Sciatic nerve (tissue), 2 donors: ENCODE results near the gene NKAIN4. TPM values are rescaled to one million over a fixed set of nuclear protein-coding genes. Genes with fewer than 3 reads are reported as not detected.
"Not testable (repeated sequence)": the region's sequence is repeated elsewhere in the genome, so short reads cannot be mapped to it uniquely, and the experiment has no call there.

Source experiments
- ATAC-seq: fragments of 200-7000 bp; cut with Tn5 transposase; one replicate; pipeline ENCODE4 v1.9.1; 2020; ENCODE audit warnings: mild to moderate bottlenecking, moderate library complexity
- DNase-seq: peaks from one replicate; pipeline ENCODE4 v3.0.0-alpha.2; 2020; ENCODE audit warnings: low spot score
- intact Hi-C: fragments of 100-400 bp; cut with DNase I; formaldehyde crosslinking; loops from one replicate; pipeline ENCODE4 v1.14.2; 2022
- total RNA-seq: library from RNA; stranded (reverse); fragmentation: NEBNext Ultra II Directional; extraction: Animal tissue kit (Norgen Biotek cat#: 25700); gene quantifications from one replicate; pipeline ENCODE4 v1.2.1, GENCODE V29; 2021
- donor health status: DM: no; HTN: no; CAD: no.
- donor health status: DM: no; HTN: no; CAD: no.

The NKAIN4 gene
- total RNA-seq, 1 donor from 2014 or later = 3.0 TPM

GRCh38 chr20:63226042-63226943 lies 28.0 kb downstream of the NKAIN4 start:
- no peak for DNase-seq
- intact Hi-C loops = no loop called here
- ATAC-seq = no peak

GRCh38 chr20:63225082-63225454 lies 29.2 kb downstream of the NKAIN4 start:
- DNase-seq (no peak), ATAC-seq (no peak)
- intact Hi-C loops = no loop called here

DNA sequence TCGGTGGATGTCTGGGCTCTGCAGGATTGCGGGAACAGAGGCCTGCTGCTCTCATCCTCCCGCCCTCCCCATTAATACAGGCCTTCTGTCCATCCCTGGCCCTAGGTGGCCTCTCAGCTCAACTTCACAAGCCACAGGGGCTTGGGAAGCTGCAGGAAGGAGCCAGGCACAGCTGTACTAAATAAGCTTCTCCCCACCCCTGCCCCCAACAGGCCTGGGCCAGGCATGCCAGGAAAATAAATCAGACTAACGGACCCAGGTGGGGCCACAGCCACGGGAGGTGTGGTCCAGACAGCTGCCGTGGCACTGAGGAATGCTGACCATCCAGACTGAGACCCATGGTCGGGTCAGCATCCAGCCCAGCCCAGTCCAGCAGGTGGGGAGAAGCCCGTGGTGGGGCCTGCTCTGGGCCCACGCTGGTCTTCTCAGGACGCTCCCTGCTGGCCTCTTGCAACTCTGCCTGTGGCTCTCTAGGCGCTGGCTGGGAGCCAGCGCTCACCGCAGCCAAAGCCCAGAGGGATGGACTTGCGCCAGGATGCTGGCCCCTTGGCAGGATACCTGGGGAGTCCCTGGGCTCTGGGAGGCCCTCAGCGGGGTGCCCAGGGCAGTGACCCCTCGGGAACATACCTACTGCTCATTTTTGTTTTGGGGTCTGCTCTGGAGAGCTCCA lies 29.7 kb downstream of the NKAIN4 start:
- ATAC-seq (peak; percentile 65), DNase-seq (no peak)
- intact Hi-C loops = no loop called here

DNA sequence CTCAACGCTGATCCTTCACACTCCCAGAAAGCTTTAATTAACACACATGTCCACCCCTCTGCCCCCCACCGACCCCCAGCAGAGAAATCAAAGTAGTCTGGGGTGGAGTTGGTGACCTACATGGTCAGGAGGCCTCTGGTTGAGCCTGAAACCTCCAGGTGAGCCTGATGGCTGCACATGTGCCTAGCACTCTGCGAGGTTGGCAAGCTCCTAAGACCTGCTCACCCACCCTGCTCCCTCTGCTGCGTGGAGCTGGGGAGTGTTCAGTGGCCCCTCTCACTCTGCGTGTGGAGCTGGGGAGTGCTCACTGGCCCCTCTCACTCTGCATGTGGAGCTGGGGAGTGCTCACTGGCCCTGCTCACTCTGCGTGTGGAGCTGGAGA lies 30.4 kb downstream of the NKAIN4 start:
- ATAC-seq = no peak
- intact Hi-C loops = no loop called here
- DNase-seq = no peak

- DNase-seq = no peak
- ATAC-seq = no peak
- intact Hi-C loops = no loop called here
Observed at GRCh38 chr20:63223121-63223825, 31.0 kb downstream of the NKAIN4 start.

GRCh38 chr20:63222541-63222940 lies 31.7 kb downstream of the NKAIN4 start:
- DNase-seq (no peak), ATAC-seq (no peak)
- intact Hi-C loops = no loop called here

- intact Hi-C loops, ATAC-seq, DNase-seq: not testable (repeated sequence)
Observed at GRCh38 chr20:63221400-63222053, 32.7 kb downstream of the NKAIN4 start.

DNA sequence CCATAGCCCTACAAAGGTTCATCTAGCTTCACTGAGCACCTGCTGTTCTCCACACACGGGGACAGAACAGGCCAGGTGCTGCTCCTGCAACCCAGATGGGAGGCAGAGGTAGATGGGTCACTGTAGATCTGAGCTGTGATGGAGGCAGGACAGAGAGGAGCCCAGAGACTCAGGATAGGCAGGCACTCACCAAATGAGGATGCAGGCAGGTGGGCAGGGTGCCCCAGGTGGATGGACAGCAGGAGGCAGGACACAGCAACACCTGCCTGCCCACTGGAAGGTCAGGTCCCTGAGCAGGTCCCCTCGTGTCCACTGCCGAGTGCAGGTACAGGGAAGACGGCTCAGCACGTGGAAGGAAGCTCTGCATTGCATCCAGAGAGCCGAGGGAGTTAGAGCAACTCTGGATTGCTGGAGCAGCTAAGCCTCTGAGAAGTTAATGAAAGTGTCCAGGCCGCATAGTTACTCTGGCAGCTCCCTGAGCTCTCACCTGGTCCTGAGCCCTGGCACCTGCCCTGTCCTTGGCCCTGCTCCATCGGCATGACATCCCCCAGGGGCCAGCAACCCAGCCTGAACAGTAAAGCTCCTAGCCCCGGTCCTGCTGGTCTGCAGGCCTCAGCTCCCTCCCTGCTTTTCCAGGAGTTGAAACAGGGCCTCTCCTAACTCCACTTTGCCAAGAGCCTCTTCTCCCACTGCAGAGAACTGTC lies 33.4 kb downstream of the NKAIN4 start:
- no peak for DNase-seq
- intact Hi-C loops = no loop called here
- ATAC-seq = no peak

DNA sequence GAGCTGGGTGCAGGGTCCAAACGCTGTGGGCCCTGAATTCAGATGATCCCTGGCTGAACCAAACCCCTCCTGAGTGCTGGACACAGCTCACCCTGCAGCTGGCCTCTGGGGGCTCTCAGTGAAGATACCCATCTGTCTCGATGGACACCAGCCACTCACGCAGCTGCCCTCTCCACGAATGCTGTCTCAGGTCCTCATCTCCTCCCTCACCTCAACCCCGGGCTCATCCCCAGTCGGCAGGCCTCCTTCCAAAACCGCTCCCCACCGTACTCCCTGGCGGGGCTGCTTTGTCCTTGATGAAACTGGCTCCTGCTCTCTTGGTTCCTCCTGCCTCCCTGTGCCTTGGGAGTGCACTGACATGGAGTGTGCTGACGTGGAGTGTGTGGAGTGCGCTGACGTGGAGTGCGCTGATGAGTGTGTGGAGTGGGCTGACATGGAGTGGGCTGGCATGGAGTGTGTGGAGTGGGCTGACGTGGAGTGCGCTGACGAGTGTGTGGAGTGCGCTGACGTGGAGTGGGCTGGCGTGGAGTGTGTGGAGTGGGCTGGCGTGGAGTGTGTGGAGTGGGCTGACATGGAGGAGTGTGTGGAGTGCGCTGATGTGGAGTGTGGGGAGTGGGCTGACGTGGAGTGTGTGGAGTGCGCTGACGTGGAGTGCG lies 34.3 kb downstream of the NKAIN4 start:
- no peak for ATAC-seq
- no peak for DNase-seq
- intact Hi-C loops = no loop called here

- intact Hi-C loops = no loop called here
- DNase-seq (no peak), ATAC-seq (no peak)
Observed at GRCh38 chr20:63219447-63219821, 34.8 kb downstream of the NKAIN4 start.

DNA sequence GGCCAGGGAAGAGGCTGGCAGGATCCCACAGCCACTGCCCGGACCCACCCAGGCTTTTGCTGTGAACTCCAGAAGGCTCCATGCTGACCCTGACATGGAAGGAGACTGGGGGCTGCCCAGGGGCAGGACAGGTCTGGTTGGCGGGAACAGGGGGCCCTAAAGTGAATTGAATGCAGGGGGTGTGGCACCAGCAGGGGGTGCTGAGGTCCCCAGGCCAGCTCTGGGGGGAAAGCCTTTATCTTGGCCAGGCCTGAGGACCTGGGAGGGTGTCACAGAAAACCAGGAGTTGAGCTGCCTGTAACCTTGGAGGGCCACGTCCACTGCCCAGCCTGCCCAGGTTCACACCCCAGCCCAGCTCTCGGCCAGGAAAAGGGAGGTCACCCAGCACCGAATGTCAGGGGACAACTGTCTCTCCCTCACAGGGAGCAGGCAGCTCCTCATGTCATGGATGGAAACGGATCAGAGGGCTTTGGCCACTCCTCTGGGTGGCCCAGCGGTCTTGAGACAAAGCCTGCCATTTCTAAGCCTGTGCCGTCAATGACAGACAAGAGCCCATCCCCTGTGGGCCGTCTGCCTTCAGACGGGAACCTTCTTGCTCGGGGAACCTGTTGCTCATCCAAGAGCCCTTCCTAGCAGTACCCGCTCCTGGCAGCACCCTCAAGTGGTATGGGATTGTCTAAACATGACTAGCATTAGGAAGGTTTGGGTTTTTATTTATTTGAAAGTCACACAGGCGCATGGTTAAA lies 35.4 kb downstream of the NKAIN4 start:
- ATAC-seq (no peak), DNase-seq (no peak)
- intact Hi-C loops = no loop called here

DNA sequence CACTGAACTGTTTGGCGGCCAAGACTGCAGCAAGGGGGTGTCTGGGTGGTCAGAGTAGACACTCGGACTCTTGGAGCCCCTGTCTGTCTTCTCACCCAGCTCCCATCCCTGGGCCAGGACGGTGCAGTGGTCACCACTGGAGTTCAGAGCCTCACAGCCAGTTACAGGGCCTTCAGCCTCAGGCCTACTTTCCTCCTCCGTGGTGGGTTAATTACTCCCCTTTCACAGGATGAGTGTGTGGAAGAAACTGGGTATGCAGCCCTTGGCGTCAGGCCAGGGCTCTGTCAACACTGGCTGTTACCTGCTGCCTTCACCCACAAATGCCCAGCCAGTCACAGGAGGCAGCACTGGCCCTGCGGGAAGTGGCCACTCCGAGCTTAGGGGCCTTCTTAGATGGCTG lies 36.6 kb downstream of the NKAIN4 start:
- no peak for DNase-seq
- intact Hi-C loops = no loop called here
- no peak for ATAC-seq

- intact Hi-C loops = no loop called here
- ATAC-seq (no peak), DNase-seq (no peak)
Observed at GRCh38 chr20:63216849-63217471, 37.3 kb downstream of the NKAIN4 start.

DNA sequence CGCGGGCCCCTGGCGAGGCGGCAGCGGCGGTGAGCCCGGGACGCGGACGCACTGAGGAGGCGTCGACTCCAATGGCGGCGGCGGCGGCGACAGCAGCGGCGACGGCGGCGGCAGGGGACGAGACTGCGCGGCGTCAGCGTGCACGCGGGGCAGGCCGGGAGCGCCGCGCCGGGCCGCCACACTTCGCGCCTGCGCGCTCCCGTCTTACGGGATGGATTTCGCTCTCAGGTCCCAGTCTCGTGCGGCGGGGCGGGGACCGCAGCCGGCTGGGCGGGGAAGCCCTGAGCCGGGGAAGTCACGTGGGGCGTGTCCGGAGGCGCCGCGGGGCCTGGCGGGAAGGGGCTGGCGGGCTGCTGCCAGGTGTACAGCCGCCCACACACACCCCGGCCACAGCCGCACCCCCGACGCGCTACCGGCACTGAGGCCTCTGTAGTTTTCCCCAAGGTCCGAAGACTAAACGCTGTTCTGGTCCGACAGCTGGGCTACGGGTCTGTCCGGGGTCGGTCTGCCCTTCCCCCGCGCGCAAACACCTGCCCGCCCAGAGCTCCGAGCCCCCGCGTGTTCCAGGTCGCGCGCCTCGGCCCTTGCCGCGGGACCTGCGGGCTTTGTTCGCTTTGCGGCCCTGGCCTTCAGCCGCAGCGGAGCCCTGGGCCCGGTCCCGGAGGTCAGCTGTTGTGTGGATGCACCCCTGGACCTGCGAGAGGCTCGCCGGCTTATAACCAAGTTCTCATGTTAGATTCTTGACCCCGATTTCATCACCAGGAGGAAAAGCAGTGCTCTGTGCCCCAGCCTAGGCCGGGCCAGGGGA lies 38.0 kb downstream of the NKAIN4 start, which contains the start of gene YTHDF1:
YTHDF1 (minus strand) TSS at position 91 of the 808 bp plus-strand sequence. CDS start 239 bp downstream, outside the sequence.
- intact Hi-C loops = no loop called here
- peak; percentile 98 for DNase-seq
- peak; percentile 99 for ATAC-seq

- ATAC-seq (no peak), DNase-seq (no peak)
- intact Hi-C loops = no loop called here
Observed at GRCh38 chr20:63215101-63216040, 38.9 kb downstream of the NKAIN4 start.
